Vagina (tissue), 2 donors: ENCODE measurements around the gene TNS1.

ENCODE experiments used
- POLR2AphosphoS5 ChIP-seq, 2 donors: sonication (generic); formaldehyde crosslinking; IDR thresholded peaks; one replicate each; pipeline ENCODE4 v1.9.0; 2017; ENCODE audit warnings: antibody characterized with exemption in 2 of 2, mild to moderate bottlenecking in 2 of 2, low read depth in 1 of 2; ENCODE audit not compliant: insufficient read depth in 1 of 2
- TF ChIP-seq, protein P1 (sequence below), 3 experiments: fragments of 450-650 bp in 2 of 3; fragments of 200-600 bp in 1 of 3; sonication (generic) in 1 of 3; IDR thresholded peaks; one replicate each; pipeline ENCODE4 v1.5.1; 2017 to 2019; ENCODE audit warnings: antibody characterized with exemption in 3 of 3, mild to moderate bottlenecking in 2 of 3, moderate library complexity in 2 of 3

DNA sequence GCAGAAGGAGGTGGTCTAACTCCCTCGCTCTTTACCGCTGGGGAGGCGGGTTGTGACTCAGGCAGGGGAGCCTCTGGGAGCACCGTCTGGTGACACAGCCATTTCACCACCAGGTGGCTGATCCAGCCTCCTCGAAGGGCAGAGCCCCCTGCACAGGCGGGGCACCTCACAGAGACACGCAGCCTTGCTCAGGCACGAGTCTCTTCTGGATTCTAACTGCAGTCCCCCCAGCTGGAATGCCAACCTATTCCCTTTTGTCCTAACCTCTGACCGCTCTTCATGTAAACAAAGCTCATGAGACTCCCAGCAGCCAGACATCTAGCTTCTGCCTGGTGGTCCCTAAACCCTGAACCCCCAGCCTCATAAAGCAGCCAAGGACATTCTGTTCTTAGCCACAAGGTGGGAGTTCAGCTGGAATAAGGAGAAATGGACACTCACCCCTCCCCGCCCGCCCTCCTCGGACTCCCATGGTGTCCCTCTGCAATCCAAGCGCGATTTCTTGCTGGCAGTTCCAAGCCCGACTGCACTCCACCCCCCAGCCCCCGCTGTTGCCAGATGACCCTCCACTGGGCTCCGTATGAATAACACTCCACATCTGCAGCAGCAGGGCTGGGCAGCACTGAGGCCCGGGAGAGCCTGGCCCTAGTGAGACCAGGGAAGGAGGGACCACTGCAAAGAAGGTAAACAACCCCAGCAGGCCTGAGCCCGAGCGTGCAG, 84.3 kb downstream of the TNS1 start:
- peak in 1 of 2 donors; percentile 47 for TF ChIP-seq POLR2AphosphoS5 (IDR thresholded peaks at IDR 0.05; ENCODE audit: insufficient read depth in 1 of 2, low read depth in 1 of 2)
- TF ChIP-seq, protein P1, sequence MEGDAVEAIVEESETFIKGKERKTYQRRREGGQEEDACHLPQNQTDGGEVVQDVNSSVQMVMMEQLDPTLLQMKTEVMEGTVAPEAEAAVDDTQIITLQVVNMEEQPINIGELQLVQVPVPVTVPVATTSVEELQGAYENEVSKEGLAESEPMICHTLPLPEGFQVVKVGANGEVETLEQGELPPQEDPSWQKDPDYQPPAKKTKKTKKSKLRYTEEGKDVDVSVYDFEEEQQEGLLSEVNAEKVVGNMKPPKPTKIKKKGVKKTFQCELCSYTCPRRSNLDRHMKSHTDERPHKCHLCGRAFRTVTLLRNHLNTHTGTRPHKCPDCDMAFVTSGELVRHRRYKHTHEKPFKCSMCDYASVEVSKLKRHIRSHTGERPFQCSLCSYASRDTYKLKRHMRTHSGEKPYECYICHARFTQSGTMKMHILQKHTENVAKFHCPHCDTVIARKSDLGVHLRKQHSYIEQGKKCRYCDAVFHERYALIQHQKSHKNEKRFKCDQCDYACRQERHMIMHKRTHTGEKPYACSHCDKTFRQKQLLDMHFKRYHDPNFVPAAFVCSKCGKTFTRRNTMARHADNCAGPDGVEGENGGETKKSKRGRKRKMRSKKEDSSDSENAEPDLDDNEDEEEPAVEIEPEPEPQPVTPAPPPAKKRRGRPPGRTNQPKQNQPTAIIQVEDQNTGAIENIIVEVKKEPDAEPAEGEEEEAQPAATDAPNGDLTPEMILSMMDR (IDR thresholded peaks at IDR 0.05): no peak
